ENCODE data around the gene ELMO1.

DNA sequence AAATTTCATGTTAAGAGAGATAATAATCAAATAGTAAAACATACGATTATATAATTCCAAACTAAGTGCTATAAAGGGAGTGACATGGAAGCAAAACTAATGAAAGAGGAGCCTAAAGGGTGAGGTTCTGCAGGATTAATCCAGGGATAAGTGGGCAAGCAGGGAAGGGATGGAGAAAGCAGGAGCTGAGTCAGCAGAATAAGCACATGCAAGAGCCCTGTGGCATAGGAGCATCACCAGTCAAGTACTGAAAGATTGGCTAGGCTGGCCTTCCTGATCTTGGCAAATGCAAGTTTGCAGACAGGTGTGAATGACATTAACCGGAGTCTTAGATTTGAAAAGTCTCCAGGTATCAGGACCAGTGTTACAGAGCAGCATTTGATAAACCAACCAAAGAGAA is 336.4 kb downstream of the ELMO1 start:
- TF ChIP-seq EP300 (IDR thresholded peaks at IDR 0.05) (no peak), POLR2AphosphoS2 (conservative IDR thresholded peaks at IDR 0.05; ENCODE audit: low read length) (no peak), HDAC2 (IDR thresholded peaks at IDR 0.05) (no peak), ZFP36 (IDR thresholded peaks at IDR 0.05; ENCODE audit: borderline replicate concordance, partially characterized antibody) (no peak), CHD2 (IDR thresholded peaks at IDR 0.05; ENCODE audit: low read length, partially characterized antibody) (no peak)
- TF ChIP-seq, protein P1, sequence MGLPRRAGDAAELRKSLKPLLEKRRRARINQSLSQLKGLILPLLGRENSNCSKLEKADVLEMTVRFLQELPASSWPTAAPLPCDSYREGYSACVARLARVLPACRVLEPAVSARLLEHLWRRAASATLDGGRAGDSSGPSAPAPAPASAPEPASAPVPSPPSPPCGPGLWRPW (IDR thresholded peaks at IDR 0.05) = no peak
- TF ChIP-seq, protein P2, sequence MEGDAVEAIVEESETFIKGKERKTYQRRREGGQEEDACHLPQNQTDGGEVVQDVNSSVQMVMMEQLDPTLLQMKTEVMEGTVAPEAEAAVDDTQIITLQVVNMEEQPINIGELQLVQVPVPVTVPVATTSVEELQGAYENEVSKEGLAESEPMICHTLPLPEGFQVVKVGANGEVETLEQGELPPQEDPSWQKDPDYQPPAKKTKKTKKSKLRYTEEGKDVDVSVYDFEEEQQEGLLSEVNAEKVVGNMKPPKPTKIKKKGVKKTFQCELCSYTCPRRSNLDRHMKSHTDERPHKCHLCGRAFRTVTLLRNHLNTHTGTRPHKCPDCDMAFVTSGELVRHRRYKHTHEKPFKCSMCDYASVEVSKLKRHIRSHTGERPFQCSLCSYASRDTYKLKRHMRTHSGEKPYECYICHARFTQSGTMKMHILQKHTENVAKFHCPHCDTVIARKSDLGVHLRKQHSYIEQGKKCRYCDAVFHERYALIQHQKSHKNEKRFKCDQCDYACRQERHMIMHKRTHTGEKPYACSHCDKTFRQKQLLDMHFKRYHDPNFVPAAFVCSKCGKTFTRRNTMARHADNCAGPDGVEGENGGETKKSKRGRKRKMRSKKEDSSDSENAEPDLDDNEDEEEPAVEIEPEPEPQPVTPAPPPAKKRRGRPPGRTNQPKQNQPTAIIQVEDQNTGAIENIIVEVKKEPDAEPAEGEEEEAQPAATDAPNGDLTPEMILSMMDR (IDR thresholded peaks at IDR 0.05) = no peak
- TF ChIP-seq, protein P3, sequence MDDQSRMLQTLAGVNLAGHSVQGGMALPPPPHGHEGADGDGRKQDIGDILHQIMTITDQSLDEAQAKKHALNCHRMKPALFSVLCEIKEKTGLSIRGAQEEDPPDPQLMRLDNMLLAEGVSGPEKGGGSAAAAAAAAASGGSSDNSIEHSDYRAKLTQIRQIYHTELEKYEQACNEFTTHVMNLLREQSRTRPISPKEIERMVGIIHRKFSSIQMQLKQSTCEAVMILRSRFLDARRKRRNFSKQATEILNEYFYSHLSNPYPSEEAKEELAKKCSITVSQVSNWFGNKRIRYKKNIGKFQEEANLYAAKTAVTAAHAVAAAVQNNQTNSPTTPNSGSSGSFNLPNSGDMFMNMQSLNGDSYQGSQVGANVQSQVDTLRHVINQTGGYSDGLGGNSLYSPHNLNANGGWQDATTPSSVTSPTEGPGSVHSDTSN (IDR thresholded peaks at IDR 0.05) = no peak
- TF ChIP-seq, protein P4, sequence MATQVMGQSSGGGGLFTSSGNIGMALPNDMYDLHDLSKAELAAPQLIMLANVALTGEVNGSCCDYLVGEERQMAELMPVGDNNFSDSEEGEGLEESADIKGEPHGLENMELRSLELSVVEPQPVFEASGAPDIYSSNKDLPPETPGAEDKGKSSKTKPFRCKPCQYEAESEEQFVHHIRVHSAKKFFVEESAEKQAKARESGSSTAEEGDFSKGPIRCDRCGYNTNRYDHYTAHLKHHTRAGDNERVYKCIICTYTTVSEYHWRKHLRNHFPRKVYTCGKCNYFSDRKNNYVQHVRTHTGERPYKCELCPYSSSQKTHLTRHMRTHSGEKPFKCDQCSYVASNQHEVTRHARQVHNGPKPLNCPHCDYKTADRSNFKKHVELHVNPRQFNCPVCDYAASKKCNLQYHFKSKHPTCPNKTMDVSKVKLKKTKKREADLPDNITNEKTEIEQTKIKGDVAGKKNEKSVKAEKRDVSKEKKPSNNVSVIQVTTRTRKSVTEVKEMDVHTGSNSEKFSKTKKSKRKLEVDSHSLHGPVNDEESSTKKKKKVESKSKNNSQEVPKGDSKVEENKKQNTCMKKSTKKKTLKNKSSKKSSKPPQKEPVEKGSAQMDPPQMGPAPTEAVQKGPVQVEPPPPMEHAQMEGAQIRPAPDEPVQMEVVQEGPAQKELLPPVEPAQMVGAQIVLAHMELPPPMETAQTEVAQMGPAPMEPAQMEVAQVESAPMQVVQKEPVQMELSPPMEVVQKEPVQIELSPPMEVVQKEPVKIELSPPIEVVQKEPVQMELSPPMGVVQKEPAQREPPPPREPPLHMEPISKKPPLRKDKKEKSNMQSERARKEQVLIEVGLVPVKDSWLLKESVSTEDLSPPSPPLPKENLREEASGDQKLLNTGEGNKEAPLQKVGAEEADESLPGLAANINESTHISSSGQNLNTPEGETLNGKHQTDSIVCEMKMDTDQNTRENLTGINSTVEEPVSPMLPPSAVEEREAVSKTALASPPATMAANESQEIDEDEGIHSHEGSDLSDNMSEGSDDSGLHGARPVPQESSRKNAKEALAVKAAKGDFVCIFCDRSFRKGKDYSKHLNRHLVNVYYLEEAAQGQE (IDR thresholded peaks at IDR 0.05) = no peak
- TF ChIP-seq, protein P5, sequence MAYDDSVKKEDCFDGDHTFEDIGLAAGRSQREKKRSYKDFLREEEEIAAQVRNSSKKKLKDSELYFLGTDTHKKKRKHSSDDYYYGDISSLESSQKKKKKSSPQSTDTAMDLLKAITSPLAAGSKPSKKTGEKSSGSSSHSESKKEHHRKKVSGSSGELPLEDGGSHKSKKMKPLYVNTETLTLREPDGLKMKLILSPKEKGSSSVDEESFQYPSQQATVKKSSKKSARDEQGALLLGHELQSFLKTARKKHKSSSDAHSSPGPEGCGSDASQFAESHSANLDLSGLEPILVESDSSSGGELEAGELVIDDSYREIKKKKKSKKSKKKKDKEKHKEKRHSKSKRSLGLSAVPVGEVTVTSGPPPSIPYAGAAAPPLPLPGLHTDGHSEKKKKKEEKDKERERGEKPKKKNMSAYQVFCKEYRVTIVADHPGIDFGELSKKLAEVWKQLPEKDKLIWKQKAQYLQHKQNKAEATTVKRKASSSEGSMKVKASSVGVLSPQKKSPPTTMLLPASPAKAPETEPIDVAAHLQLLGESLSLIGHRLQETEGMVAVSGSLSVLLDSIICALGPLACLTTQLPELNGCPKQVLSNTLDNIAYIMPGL (CRISPR knock-in tag; IDR thresholded peaks at IDR 0.05; ENCODE audit: borderline replicate concordance) = no peak
- TF ChIP-seq, protein P6, sequence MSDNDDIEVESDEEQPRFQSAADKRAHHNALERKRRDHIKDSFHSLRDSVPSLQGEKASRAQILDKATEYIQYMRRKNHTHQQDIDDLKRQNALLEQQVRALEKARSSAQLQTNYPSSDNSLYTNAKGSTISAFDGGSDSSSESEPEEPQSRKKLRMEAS (IDR thresholded peaks at IDR 0.05) = no peak

Measured in A549 (cell line).